Measurements from ENCODE around the gene C1orf174.

C1orf174 gene

DNA sequence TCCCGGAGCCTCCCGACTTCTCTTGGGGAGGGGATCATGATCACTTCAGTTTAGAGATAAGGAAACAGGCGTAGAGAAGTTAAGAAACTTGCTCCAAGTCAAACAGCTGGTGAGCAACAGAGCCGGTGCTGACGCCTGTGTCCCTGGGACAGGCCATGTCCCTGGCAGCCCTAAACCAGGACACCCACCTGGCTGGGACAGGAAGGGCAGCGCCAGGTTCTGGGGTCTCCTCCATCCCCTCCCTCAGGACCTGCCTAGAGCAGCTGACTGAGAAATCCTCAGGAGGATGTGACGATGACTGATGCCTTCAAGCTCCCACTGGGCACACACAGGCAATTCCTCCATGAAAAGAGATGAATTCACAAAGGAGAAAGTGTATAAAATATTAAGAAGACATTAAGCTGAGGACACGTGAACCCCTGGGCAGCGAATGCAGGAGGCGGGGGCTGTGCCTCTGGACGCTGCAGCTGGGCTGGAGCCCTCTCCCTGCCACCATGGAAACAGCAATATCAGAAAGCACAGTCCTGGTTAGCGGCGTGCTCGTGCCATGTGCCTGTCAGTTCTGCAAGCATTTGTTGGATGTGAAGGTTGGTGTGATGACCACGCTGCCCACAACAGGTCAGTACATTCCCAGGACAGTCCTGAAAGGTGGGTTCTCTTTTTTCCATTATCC lies 40.1 kb upstream of the C1orf174 start:
- Histone ChIP-seq H3K36me3 (ENCODE audit: control insufficient read depth, insufficient read depth, low read length) (no peaks in the 10 kb centered on the region), H3K4me1 (ENCODE audit: control insufficient read depth, insufficient read depth, low read length, poor library complexity, severe bottlenecking) (no peaks in the 10 kb centered on the region), H3K27ac (ENCODE audit: insufficient read depth, low read length, poor library complexity, severe bottlenecking) (no peak overlapping the region), H3K9me3 (ENCODE audit: control insufficient read depth, low read length) (no peaks in the 10 kb centered on the region), H3K27me3 (replicated peaks; ENCODE audit: control insufficient read depth, insufficient read depth, low read length, poor library complexity, severe bottlenecking) (no peaks in the 10 kb centered on the region), H3K4me3 (ENCODE audit: insufficient read depth, low read depth, low read length, poor library complexity, severe bottlenecking) (no peak overlapping the region)
- no peak for DNase-seq

DNA sequence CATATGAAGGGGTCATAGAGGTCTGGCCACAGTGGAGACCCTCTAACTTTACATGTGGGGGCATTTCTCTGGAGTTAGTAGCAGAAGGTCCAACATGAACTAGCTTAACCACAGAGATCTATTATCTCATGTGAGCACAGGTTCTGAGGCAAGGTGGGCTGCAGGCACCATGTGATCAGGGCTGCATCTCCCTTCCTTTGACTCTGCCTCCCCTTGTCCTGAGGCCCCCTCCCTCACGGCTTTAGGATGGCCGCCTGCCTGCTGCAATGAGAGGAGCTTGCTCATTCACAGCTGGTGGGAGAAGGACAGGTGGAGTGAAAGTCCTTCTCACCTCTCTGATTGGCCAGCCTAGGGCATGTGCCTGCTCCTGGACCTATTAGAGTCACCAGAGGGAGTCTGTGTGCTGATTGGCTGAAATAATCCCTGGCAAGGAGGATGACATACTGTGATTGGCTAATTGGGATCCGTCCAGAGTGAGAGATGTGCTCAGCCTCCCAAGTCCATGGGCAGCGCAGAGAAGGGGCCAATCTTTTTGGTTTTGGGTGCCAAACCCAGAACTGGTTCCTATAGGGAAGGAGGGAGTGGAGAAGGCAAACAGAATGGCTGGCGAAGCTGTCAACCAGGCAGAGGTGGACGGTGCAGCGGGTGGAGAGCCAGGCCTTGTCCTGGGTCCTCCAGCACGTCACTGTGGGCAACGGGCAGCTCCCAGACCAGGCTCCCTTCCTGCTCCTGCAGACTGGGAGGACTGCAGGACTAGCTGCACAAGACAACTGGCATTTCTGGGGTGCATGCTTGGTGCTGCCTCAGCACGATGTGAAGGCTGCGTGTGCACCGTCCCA lies 39.4 kb upstream of the C1orf174 start:
- Histone ChIP-seq H3K4me1 (ENCODE audit: control insufficient read depth, insufficient read depth, low read length, poor library complexity, severe bottlenecking) (no peaks in the 10 kb centered on the region), H3K4me3 (ENCODE audit: insufficient read depth, low read depth, low read length, poor library complexity, severe bottlenecking) (no peak overlapping the region), H3K27ac (ENCODE audit: insufficient read depth, low read length, poor library complexity, severe bottlenecking) (no peak overlapping the region), H3K27me3 (replicated peaks; ENCODE audit: control insufficient read depth, insufficient read depth, low read length, poor library complexity, severe bottlenecking) (no peaks in the 10 kb centered on the region), H3K36me3 (ENCODE audit: control insufficient read depth, insufficient read depth, low read length) (no peaks in the 10 kb centered on the region), H3K9me3 (ENCODE audit: control insufficient read depth, low read length) (no peaks in the 10 kb centered on the region)
- DNase-seq: no peak

DNA sequence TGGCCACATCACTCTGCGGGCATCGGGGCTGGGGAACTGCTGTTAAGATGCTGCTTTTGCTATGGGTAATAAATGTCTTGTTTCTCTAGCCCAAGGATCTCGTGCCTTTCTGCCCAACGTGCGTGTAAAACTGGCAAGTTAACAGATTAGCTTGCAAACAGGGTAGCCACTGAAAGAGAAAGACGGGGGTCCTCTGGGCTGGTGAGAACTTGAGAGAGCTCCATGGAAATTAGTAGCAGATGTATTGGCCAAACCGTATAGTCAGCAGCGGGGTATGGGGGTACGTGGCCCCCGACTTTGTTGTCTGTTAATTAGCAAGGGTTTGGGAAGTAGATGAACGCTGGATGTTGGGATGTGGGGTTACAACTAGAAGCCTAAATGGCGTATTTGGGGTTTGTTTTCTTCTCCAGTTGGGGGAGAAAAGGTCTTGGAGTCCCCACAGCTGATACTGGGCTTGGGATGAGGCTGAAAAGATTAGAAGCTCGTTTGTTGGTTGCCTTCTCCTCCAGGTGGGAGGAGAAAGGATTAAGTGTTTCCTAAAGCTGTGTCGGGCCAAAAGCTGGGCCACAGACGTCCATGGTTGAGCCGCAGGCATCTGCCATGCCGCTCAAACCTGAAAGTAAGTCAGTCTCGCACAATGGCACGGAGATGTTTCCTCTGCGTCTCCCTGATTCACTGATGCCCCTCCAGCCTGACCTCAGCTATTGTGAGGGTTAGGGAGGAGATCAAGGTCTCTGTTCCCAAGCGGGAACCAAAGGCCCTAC lies 32.3 kb upstream of the C1orf174 start:
- H3K9me3 ChIP-seq (ENCODE audit: control insufficient read depth, low read length): no peaks in the 10 kb centered on the region
- no peak overlapping the region for H3K27ac ChIP-seq (ENCODE audit: insufficient read depth, low read length, poor library complexity, severe bottlenecking)
- no peak overlapping the region for H3K4me3 ChIP-seq (ENCODE audit: insufficient read depth, low read depth, low read length, poor library complexity, severe bottlenecking)
- no peaks in the 10 kb centered on the region for H3K27me3 ChIP-seq (replicated peaks; ENCODE audit: control insufficient read depth, insufficient read depth, low read length, poor library complexity, severe bottlenecking)
- no peaks in the 10 kb centered on the region for H3K36me3 ChIP-seq (ENCODE audit: control insufficient read depth, insufficient read depth, low read length)
- H3K4me1 ChIP-seq (ENCODE audit: control insufficient read depth, insufficient read depth, low read length, poor library complexity, severe bottlenecking): no peaks in the 10 kb centered on the region
- DNase-seq: no peak

DNA sequence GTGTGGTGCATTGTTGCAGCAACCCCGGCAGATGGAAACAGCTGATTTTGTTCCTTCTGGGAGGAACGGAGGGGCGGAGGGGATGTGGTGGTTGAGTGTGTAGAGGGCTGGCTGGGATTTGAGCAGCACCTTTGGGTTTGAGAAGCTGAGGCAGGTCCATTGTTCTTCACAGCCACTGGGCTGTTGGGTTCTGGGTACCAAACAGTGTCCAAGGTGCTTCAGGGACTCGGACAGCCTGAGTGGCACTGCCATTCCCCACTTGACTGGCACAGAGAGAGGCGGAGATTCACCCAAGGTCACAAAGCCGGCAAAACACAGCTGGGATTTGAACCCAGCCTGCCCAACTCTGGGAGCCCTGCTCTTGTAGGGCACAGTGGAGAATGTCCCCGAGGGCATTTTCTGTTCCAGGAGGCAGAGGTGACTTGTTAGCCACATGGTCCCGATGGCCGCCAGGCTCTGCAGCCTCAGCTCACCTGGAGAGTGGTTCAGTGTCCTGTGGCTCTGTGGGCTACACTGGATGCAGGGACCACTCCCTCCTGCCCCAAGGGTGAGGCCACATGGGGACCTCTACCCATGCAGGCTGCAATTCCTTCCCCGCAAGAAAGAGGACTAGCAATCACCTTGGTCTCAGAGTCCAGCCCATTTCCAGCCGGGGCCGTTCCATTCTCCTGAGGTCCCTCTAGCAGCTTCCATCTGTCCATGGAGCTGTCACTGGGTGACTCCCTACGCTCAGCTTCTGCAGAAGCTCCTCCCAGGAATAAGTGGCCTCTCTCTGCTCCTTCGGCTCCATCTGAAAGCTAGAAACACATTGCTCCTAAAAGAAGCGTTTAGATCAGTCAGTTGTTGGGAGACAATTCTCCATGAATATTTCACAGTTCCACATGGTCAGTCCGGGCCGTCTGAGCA lies 31.2 kb upstream of the C1orf174 start:
- Histone ChIP-seq H3K4me1 (ENCODE audit: control insufficient read depth, insufficient read depth, low read length, poor library complexity, severe bottlenecking) (no peaks in the 10 kb centered on the region), H3K4me3 (ENCODE audit: insufficient read depth, low read depth, low read length, poor library complexity, severe bottlenecking) (no peak overlapping the region), H3K36me3 (ENCODE audit: control insufficient read depth, insufficient read depth, low read length) (no peaks in the 10 kb centered on the region), H3K9me3 (ENCODE audit: control insufficient read depth, low read length) (no peaks in the 10 kb centered on the region), H3K27me3 (replicated peaks; ENCODE audit: control insufficient read depth, insufficient read depth, low read length, poor library complexity, severe bottlenecking) (no peaks in the 10 kb centered on the region), H3K27ac (ENCODE audit: insufficient read depth, low read length, poor library complexity, severe bottlenecking) (no peak overlapping the region)
- DNase-seq: no peak

DNA sequence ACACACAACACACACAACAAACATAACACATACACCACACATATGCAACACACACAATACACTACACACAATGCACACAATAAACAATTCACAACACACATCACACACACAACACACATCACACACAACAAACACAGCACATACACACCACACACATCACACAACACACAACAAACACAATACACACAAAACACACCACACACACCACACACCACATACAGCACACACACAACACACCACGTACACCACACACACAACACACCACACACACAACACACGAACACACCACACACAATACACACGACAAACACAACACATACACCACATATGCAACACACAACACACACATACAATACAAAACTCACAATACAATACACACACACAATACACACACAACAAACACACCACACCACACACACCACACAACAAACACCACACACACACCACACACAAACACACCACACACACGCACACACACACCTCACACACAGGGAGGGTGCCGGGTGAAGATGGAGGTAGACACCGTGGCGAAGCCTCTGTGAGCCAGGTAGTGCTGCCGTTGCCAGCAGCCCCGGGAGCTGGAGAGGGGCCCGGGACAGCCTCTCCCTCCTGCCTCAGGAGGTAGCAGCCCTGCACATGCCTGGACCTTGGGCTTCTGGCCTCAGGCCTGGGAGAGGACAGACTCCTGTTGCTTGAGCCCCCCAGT lies 30.4 kb upstream of the C1orf174 start:
- Histone ChIP-seq H3K9me3 (ENCODE audit: control insufficient read depth, low read length) (no peaks in the 10 kb centered on the region), H3K27me3 (replicated peaks; ENCODE audit: control insufficient read depth, insufficient read depth, low read length, poor library complexity, severe bottlenecking) (no peaks in the 10 kb centered on the region), H3K4me3 (ENCODE audit: insufficient read depth, low read depth, low read length, poor library complexity, severe bottlenecking) (no peak overlapping the region), H3K4me1 (ENCODE audit: control insufficient read depth, insufficient read depth, low read length, poor library complexity, severe bottlenecking) (no peaks in the 10 kb centered on the region), H3K27ac (ENCODE audit: insufficient read depth, low read length, poor library complexity, severe bottlenecking) (no peak overlapping the region), H3K36me3 (ENCODE audit: control insufficient read depth, insufficient read depth, low read length) (no peaks in the 10 kb centered on the region)
- DNase-seq: no peak

DNA sequence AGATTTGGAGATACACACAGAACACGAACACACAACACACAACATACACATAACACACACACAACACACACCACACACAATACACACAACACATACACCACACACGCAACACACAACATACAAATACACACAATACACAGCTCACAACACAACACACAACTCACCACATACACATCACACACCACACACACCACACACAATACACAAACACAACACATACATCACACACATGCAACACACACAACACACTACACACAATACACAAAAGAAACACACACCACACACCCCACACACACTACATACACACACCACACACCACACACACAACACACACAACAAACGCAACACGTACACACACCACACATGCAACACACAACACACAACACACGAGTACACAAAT lies 29.1 kb upstream of the C1orf174 start:
- Histone ChIP-seq H3K27me3 (replicated peaks; ENCODE audit: control insufficient read depth, insufficient read depth, low read length, poor library complexity, severe bottlenecking) (no peaks in the 10 kb centered on the region), H3K36me3 (ENCODE audit: control insufficient read depth, insufficient read depth, low read length) (no peaks in the 10 kb centered on the region), H3K27ac (ENCODE audit: insufficient read depth, low read length, poor library complexity, severe bottlenecking) (no peak overlapping the region), H3K4me1 (ENCODE audit: control insufficient read depth, insufficient read depth, low read length, poor library complexity, severe bottlenecking) (no peaks in the 10 kb centered on the region), H3K4me3 (ENCODE audit: insufficient read depth, low read depth, low read length, poor library complexity, severe bottlenecking) (no peak overlapping the region), H3K9me3 (ENCODE audit: control insufficient read depth, low read length) (no peaks in the 10 kb centered on the region)
- no peak for DNase-seq

DNA sequence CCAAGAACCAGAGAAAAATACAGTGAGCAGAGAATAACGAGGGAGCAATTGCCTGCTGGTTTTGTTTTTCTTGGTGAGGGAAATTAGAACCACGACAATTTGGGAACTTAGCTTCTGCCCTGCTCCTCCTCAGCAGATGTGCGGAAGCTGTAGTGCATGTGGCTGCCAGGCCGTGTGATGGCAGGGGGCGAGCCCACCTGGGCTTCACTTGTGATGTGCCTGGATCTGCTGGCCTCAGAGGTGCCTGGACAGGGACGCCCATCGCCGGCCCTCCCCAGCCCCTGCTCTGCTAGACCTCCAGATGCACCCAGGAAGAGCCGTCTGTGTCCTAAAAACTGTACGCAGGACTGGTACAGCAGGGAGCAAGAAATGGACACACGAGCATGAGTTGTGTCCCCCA lies 28.5 kb upstream of the C1orf174 start:
- DNase-seq: no peak
- Histone ChIP-seq H3K27ac (ENCODE audit: insufficient read depth, low read length, poor library complexity, severe bottlenecking) (no peak overlapping the region), H3K27me3 (replicated peaks; ENCODE audit: control insufficient read depth, insufficient read depth, low read length, poor library complexity, severe bottlenecking) (no peaks in the 10 kb centered on the region), H3K36me3 (ENCODE audit: control insufficient read depth, insufficient read depth, low read length) (no peaks in the 10 kb centered on the region), H3K4me1 (ENCODE audit: control insufficient read depth, insufficient read depth, low read length, poor library complexity, severe bottlenecking) (no peaks in the 10 kb centered on the region), H3K9me3 (ENCODE audit: control insufficient read depth, low read length) (no peaks in the 10 kb centered on the region), H3K4me3 (ENCODE audit: insufficient read depth, low read depth, low read length, poor library complexity, severe bottlenecking) (no peak overlapping the region)

DNA sequence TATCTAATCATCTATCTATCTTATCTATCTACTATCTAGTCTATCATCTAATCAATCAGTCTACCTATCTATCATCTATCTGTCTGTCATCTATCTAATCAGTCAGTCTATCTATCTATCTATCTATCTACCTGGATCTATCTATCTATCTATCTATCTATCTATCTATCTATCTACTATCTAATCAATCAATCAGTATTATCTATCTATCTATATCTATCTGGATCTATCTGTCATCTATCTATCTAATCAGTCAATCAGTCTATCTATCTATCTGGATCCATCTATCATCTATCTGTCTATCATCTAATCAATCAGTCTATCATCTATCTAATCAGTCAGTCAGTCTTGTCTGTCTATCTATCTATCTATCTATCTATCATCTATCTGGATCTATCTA lies 26.9 kb upstream of the C1orf174 start:
- DNase-seq: no peak
- no peak overlapping the region for H3K4me3 ChIP-seq (ENCODE audit: insufficient read depth, low read depth, low read length, poor library complexity, severe bottlenecking)
- no peaks in the 10 kb centered on the region for H3K4me1 ChIP-seq (ENCODE audit: control insufficient read depth, insufficient read depth, low read length, poor library complexity, severe bottlenecking)
- no peaks in the 10 kb centered on the region for H3K9me3 ChIP-seq (ENCODE audit: control insufficient read depth, low read length)
- H3K27ac ChIP-seq (ENCODE audit: insufficient read depth, low read length, poor library complexity, severe bottlenecking): no peak overlapping the region
- no peaks in the 10 kb centered on the region for H3K27me3 ChIP-seq (replicated peaks; ENCODE audit: control insufficient read depth, insufficient read depth, low read length, poor library complexity, severe bottlenecking)
- H3K36me3 ChIP-seq (ENCODE audit: control insufficient read depth, insufficient read depth, low read length): no peaks in the 10 kb centered on the region

DNA sequence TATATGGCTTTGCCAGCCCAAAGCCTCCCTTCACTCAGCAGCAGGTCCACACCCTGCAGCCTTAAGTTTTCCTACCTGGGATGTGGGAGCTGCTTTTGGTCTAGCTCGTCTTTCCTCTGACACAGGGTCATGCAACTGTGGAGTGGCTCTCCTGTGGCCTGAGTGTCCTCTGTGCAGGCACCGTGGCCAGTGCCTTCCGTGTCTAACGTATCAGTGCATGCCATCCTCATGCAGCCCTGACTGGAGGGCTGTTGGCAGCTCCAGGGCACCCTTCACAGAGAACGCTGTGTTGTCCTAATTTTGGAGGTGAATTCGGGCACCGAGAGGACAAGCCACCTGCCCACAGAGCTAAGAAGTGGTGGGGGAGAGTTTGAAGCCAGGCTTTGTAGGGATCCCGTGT lies 25.7 kb upstream of the C1orf174 start:
- Histone ChIP-seq H3K36me3 (ENCODE audit: control insufficient read depth, insufficient read depth, low read length) (no peaks in the 10 kb centered on the region), H3K9me3 (ENCODE audit: control insufficient read depth, low read length) (no peaks in the 10 kb centered on the region), H3K4me1 (ENCODE audit: control insufficient read depth, insufficient read depth, low read length, poor library complexity, severe bottlenecking) (no peaks in the 10 kb centered on the region), H3K27me3 (replicated peaks; ENCODE audit: control insufficient read depth, insufficient read depth, low read length, poor library complexity, severe bottlenecking) (no peaks in the 10 kb centered on the region), H3K27ac (ENCODE audit: insufficient read depth, low read length, poor library complexity, severe bottlenecking) (no peak overlapping the region), H3K4me3 (ENCODE audit: insufficient read depth, low read depth, low read length, poor library complexity, severe bottlenecking) (no peak overlapping the region)
- DNase-seq: no peak

Data from effector memory CD4-positive, alpha-beta T cell (primary cell).